Body of pancreas (tissue), 4 donors: ENCODE measurements around the gene CLMN. TPM values are rescaled to one million over a fixed set of nuclear protein-coding genes. Genes with fewer than 3 reads are reported as not detected.
A peak's percentile ranks its signal among the peaks of the same experiment; 100 is the strongest.

Experiments used
- ATAC-seq: fragments of 150-250 bp; one replicate; pipeline ENCODE4 v1.9.1; 2016
- DNase-seq, 4 donors: peaks; one replicate each; pipeline ENCODE4 v3.0.0-alpha.2; 2019
- H3K27ac ChIP-seq, 4 donors: fragments of 200-600 bp; sonication (generic); 1 replicate in 3 of 4; 2 replicates in 1 of 4; pipeline versions ENCODE4 v1.5.1 to v1.6.1; 2016 to 2019; ENCODE audit warnings: mild to moderate bottlenecking in 1 of 4, mixed read lengths in 1 of 4, moderate library complexity in 1 of 4
- H3K27me3 ChIP-seq, 2 donors: fragments of 200-600 bp; sonication (generic); one replicate each; pipeline ENCODE4 v1.6.0; 2016; ENCODE audit warnings: mild to moderate bottlenecking in 1 of 2
- H3K36me3 ChIP-seq, 2 donors: fragments of 200-600 bp; sonication (generic); replicated peaks in 1 of 2; 2 replicates each; pipeline ENCODE4 v1.5.1; 2016; ENCODE audit warnings: low read depth in 2 of 2; ENCODE audit not compliant: insufficient read depth in 1 of 2
- H3K4me1 ChIP-seq: fragments of 200-600 bp; sonication (generic); one replicate; pipeline ENCODE4 v1.6.0; 2016
- H3K4me3 ChIP-seq, 2 donors: fragments of 200-600 bp; sonication (generic); 1 replicate in 1 of 2; 2 replicates in 1 of 2; pipeline ENCODE4 v1.5.1; 2016 to 2019
- H3K9me3 ChIP-seq, 3 donors: fragments of 200-600 bp; sonication (generic); 1 replicate in 2 of 3; 2 replicates in 1 of 3; pipeline ENCODE4 v1.5.1; 2016
- POLR2A ChIP-seq, 3 donors: fragments of 450-650 bp; IDR thresholded peaks; one replicate each; pipeline ENCODE4 v1.6.1; 2016; ENCODE audit warnings: antibody characterized with exemption in 3 of 3, mild to moderate bottlenecking in 2 of 3
- WGBS, 2 donors: methylation state at CpG; one replicate each; pipeline ENCODE4 v1.1.5; 2017; 5-methylcytosine and 5-hydroxymethylcytosine counted together
- intact Hi-C: fragments of 100-400 bp; cut with DNase I; formaldehyde crosslinking; loops from one replicate; pipeline ENCODE4 v1.15.1; 2023
- total RNA-seq, 2 donors: library from RNA; depleted of rRNA; stranded (reverse); fragments of >200 nt; gene quantifications; one replicate each; pipeline ENCODE4 v1.1.0, GENCODE V29; 2016
- TF ChIP-seq, protein P1 (sequence below), 7 experiments: fragments of 450-650 bp in 4 of 7; fragments of 200-600 bp in 3 of 7; sonication (generic) in 3 of 7; IDR thresholded peaks; one replicate each; pipeline ENCODE4 v1.5.1; 2016 to 2019; ENCODE audit warnings: antibody characterized with exemption in 7 of 7

Gene CLMN
- total RNA-seq, 2 donors from 2014 or later = 53.7 to 54.7 TPM

- no peak for TF ChIP-seq POLR2A (IDR thresholded peaks at IDR 0.05)
- TF ChIP-seq, protein P1, sequence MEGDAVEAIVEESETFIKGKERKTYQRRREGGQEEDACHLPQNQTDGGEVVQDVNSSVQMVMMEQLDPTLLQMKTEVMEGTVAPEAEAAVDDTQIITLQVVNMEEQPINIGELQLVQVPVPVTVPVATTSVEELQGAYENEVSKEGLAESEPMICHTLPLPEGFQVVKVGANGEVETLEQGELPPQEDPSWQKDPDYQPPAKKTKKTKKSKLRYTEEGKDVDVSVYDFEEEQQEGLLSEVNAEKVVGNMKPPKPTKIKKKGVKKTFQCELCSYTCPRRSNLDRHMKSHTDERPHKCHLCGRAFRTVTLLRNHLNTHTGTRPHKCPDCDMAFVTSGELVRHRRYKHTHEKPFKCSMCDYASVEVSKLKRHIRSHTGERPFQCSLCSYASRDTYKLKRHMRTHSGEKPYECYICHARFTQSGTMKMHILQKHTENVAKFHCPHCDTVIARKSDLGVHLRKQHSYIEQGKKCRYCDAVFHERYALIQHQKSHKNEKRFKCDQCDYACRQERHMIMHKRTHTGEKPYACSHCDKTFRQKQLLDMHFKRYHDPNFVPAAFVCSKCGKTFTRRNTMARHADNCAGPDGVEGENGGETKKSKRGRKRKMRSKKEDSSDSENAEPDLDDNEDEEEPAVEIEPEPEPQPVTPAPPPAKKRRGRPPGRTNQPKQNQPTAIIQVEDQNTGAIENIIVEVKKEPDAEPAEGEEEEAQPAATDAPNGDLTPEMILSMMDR (IDR thresholded peaks at IDR 0.05) = no peak
- Histone ChIP-seq H3K9me3 (no peaks in the 10 kb centered on the region), H3K36me3 (no peaks in the 10 kb centered on the region), H3K4me1 (peaks cover 85% of the 10 kb centered on the region), H3K27me3 (no peaks in the 10 kb centered on the region), H3K4me3 (no peak overlapping the region), H3K27ac (peak overlapping the region; percentile 58 to 84 (median 72))
- intact Hi-C loops = no loop called here
- 87 to 89% methylated on average over 3 of the region's 3 CpGs for WGBS, 2 donors
- ATAC-seq = no peak
- DNase-seq = no peak
Measured at GRCh38 chr14:95232894-95233584, 86.7 kb downstream of the CLMN start.

DNA sequence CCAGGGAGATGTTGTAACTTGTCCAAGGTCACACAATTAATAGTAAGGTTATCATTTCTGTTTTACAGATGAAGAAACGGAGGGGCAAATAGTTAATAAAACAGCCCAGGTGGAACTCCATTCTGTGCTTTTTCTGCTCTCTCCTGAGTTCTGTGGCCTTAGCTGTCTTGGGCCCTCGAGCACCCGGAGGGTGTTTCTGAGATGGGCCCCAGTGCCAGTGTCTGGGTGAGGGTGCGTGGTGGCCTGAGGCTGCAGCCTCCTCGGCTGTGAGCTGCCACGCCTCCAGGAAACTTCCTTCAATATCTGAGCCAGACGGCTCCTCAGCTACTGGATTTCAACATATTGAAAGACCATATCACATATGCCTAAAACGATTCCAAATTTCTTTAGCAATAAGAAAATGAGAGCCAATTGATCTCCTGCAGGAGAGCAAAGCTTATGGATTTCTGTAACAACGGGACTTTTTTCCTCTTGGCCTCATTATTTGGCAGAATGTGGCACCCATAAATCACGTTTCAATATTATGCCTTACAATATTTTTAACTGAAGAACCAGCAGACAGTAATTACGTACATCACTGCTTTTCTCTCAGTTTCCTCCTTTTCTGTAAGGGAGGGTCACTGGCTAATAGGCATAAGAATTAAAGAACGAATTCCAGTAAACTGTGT lies 87.6 kb downstream of the CLMN start:
- Histone ChIP-seq H3K27me3 (no peaks in the 10 kb centered on the region), H3K4me1 (peaks cover 84% of the 10 kb centered on the region), H3K4me3 (no peak overlapping the region), H3K27ac (peak overlapping the region; percentile 58 to 84 (median 72)), H3K36me3 (no peaks in the 10 kb centered on the region), H3K9me3 (no peaks in the 10 kb centered on the region)
- TF ChIP-seq, protein P1 (IDR thresholded peaks at IDR 0.05) = no peak
- TF ChIP-seq POLR2A (IDR thresholded peaks at IDR 0.05) = no peak
- peak in 2 of 4 donors; percentile 25 to 56 for DNase-seq
- intact Hi-C loops = no loop called here
- 23 to 34% methylated on average over 12 of the region's 12 CpGs for WGBS, 2 donors
- no peak for ATAC-seq

DNA sequence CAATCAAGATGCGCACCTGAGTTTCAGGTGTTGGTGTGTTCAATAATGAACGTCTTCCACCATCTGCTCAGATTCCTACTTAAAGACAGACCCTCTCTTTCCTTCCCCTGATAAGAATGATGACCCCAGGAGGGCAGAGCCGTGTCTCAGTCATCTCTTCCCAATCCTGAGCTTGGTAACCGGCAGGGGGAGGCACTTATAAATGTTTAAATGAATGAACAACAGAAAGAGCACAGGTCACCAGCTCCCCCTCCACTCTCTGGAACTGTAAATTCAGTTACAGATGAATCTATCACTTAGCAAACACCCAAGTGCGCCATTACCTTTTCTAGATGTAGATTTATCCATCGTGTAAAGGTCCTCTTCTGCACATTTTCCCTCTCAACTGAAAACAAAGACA lies 90.0 kb downstream of the CLMN start:
- no peak for DNase-seq
- Histone ChIP-seq H3K4me3 (no peak overlapping the region), H3K27ac (peak overlapping the region in 1 of 4 donors; percentile 7), H3K36me3 (no peaks in the 10 kb centered on the region), H3K9me3 (no peaks in the 10 kb centered on the region), H3K27me3 (no peaks in the 10 kb centered on the region), H3K4me1 (peaks cover 84% of the 10 kb centered on the region)
- WGBS, 2 donors = 68 to 74% methylated on average over 6 of the region's 6 CpGs
- intact Hi-C loops = no loop called here
- TF ChIP-seq, protein P1 (IDR thresholded peaks at IDR 0.05) = no peak
- TF ChIP-seq POLR2A (IDR thresholded peaks at IDR 0.05) = no peak
- ATAC-seq = no peak

- WGBS, 2 donors = 44 to 47% methylated on average over 7 of the region's 7 CpGs
- no peak overlapping the region for H3K4me3 ChIP-seq
- peaks cover 76% of the 10 kb centered on the region for H3K4me1 ChIP-seq
- H3K27me3 ChIP-seq = no peaks in the 10 kb centered on the region
- H3K27ac ChIP-seq = peak overlapping the region in 3 of 4 donors; percentile 81 to 88 (median 83)
- no peak for ATAC-seq
- H3K9me3 ChIP-seq = no peaks in the 10 kb centered on the region
- TF ChIP-seq, protein P1 (IDR thresholded peaks at IDR 0.05) = no peak
- TF ChIP-seq POLR2A (IDR thresholded peaks at IDR 0.05) = no peak
- intact Hi-C loops = no loop called here
- DNase-seq = no peak
- no peaks in the 10 kb centered on the region for H3K36me3 ChIP-seq
Measured at GRCh38 chr14:95228240-95228639, 91.5 kb downstream of the CLMN start.
